GM12878 (cell line): ENCODE results near the gene SLC4A5. TPM values are rescaled to one million over a fixed set of nuclear protein-coding genes. Genes with fewer than 3 reads are reported as not detected.

ENCODE experiments used
- ATAC-seq: fragments of 200-7000 bp; cut with Tn5 transposase; 3 replicates; pipeline ENCODE4 v1.9.1; 2020; ENCODE audit warnings: mild to moderate bottlenecking, moderate library complexity
- BruUV-seq: library from RNA; stranded (reverse); fragments of 400-500 nt; replicated peaks from 2 replicates; lab custom pipeline; 2021; lab: Mats Ljungman, UMichigan
- CTCF ChIA-PET: fragments of 300-600 bp; sonication (Branson Sonifier 250); formaldehyde crosslinking; extraction: SDS; loops from one replicate; lab custom pipeline; 2021; ENCODE audit warnings: inconsistent platforms; lab: Yijun Ruan, JAX
- POLR2A ChIA-PET: fragments of 350-600 bp; formaldehyde crosslinking; extraction: SDS; loops from one replicate; lab custom pipeline; 2021; ENCODE audit warnings: inconsistent platforms; lab: Charles Lee
- RAD21 ChIA-PET: fragments of 300-600 bp; sonication (Branson Sonifier 250); formaldehyde crosslinking; loops from one replicate; lab custom pipeline; 2023; ENCODE audit warnings: antibody characterized with exemption; ENCODE audit not compliant: unreplicated experiment; lab: Charles Lee
- SMC1A ChIA-PET: fragments of 300-600 bp; sonication (Branson Sonifier 250); formaldehyde crosslinking; loops from one replicate; lab custom pipeline; 2023; ENCODE audit not compliant: unreplicated experiment, uncharacterized antibody; lab: Charles Lee
- DNase-seq: peaks from one replicate; pipeline ENCODE4 v3.0.0-alpha.2; 2011; ENCODE audit warnings: low read depth, low spot score
- FAIRE-seq: peaks from 3 replicates; lab custom pipeline; 2011; peaks lifted over from hg19 to GRCh38; lab: Jason Lieb, UNC
- H2AFZ ChIP-seq: 2 replicates; pipeline ENCODE4 v1.6.0; 2011; ENCODE audit warnings: low read depth, low read length, control low read depth; ENCODE audit not compliant: control insufficient read depth
- H3K27ac ChIP-seq: 2 replicates; pipeline ENCODE4 v1.5.1; 2011; ENCODE audit warnings: control low read depth; ENCODE audit not compliant: control insufficient read depth, insufficient read depth
- H3K27me3 ChIP-seq, 2 experiments: replicated peaks in 1 of 2; 2 replicates each; pipeline versions ENCODE4 v1.6.0 to v1.6.1; 2011; ENCODE audit warnings: low read length in 1 of 2; ENCODE audit not compliant: control insufficient read depth in 2 of 2, insufficient read depth in 2 of 2
- H3K36me3 ChIP-seq, 2 experiments: 2 replicates each; pipeline ENCODE4 v1.5.1; 2011; ENCODE audit warnings: low read length in 1 of 2; ENCODE audit not compliant: control insufficient read depth in 2 of 2, insufficient read depth in 2 of 2
- H3K4me1 ChIP-seq: 2 replicates; pipeline ENCODE4 v1.6.1; 2011; ENCODE audit warnings: mild to moderate bottlenecking, low read length, moderate library complexity, mixed read lengths; ENCODE audit not compliant: control insufficient read depth, insufficient read depth
- H3K4me2 ChIP-seq: 2 replicates; pipeline ENCODE4 v1.6.0; 2011; ENCODE audit warnings: control low read depth; ENCODE audit not compliant: control insufficient read depth, insufficient read depth
- H3K4me3 ChIP-seq: fragments of 200-600 bp; sonication (generic); 2 replicates; pipeline ENCODE4 v1.5.1; 2016
- H3K79me2 ChIP-seq: 2 replicates; pipeline ENCODE4 v1.6.0; 2011; ENCODE audit warnings: low read length; ENCODE audit not compliant: control insufficient read depth, insufficient read depth
- H3K9ac ChIP-seq: 2 replicates; pipeline ENCODE4 v1.8.0; 2011; ENCODE audit warnings: low read length, control low read depth, mixed read lengths; ENCODE audit not compliant: control insufficient read depth, insufficient read depth
- H3K9me3 ChIP-seq: replicated peaks from 3 replicates; pipeline ENCODE4 v1.5.1; 2011; ENCODE audit warnings: mild to moderate bottlenecking, low read length; ENCODE audit not compliant: control insufficient read depth, insufficient read depth
- H4K20me1 ChIP-seq: 2 replicates; pipeline ENCODE4 v1.6.0; 2011; ENCODE audit not compliant: control insufficient read depth, insufficient read depth
- ESRRA ChIP-seq: IDR thresholded peaks from 2 replicates; pipeline ENCODE4 v1.6.1; 2012; ENCODE audit warnings: mild to moderate bottlenecking, low read length, improper control_type of control experiment
- HCFC1 ChIP-seq: fragments of 150-350 bp; IDR thresholded peaks from 2 replicates; pipeline ENCODE4 v1.6.1; 2014; ENCODE audit warnings: low read length
- MEF2A ChIP-seq: IDR thresholded peaks from 2 replicates; pipeline ENCODE4 v1.6.1; 2011; ENCODE audit warnings: low read depth, mild to moderate bottlenecking, low read length, moderate library complexity; ENCODE audit not compliant: insufficient read depth
- RFX5 ChIP-seq: IDR thresholded peaks from 2 replicates; pipeline ENCODE4 v1.6.1; 2011; ENCODE audit warnings: low read depth, low read length, improper control_type of control experiment
- SRF ChIP-seq, 2 experiments: IDR thresholded peaks; 2 replicates each; pipeline ENCODE4 v1.6.1; 2011; ENCODE audit warnings: low read depth in 2 of 2, low read length in 2 of 2, mild to moderate bottlenecking in 1 of 2, moderate library complexity in 1 of 2
- WGBS: methylation state at CpG from one replicate; pipeline ENCODE4 v1.1.6; 2016; ENCODE audit warnings: low lambda C conversion rate; ENCODE audit not compliant: insufficient replicate concordance, insufficient coverage; ENCODE audit errors: missing lambda C conversion rate; 5-methylcytosine and 5-hydroxymethylcytosine counted together
- in situ Hi-C: fragments of 300-500 bp; cut with MboI; formaldehyde crosslinking; loops from 9 replicates; pipeline ENCODE4 v1.14.3; 2018; ENCODE audit warnings: mixed read lengths
- intact Hi-C: fragments of 100-400 bp; cut with micrococcal nuclease; formaldehyde crosslinking; loops from one replicate; pipeline ENCODE4 v1.14.2; 2022; ENCODE audit not compliant: unreplicated experiment
- polyA plus RNA-seq, 11 experiments: library from polyadenylated mRNA; depleted of rRNA in 4 of 11; unstranded in 6 of 11; stranded (reverse) in 5 of 11; fragments of >200 nt; fragmentation: Nextera tagmentation in 4 of 11; fragmentation: Illumina TruSeq in 1 of 11; extraction: Ambion mirVana in 4 of 11; extraction: Trizol in 1 of 11; gene quantifications; 1 replicate in 1 of 11; 2 replicates in 10 of 11; pipeline versions ENCODE4 v1.2.1 to v1.2.3, GENCODE V29; 2011 to 2016; ENCODE audit warnings: inconsistent platforms in 2 of 11, missing spikeins in 2 of 11, low read depth in 1 of 11
- total RNA-seq, 4 experiments: library from RNA; depleted of rRNA in 3 of 4; stranded (reverse); fragments of >200 nt in 3 of 4; fragmentation: Illumina TruSeq in 1 of 4; extraction: Trizol in 1 of 4; gene quantifications; 2 replicates each; pipeline versions ENCODE4 v1.2.1 to v1.2.3, GENCODE V29; 2013 to 2021
- TF ChIP-seq, protein P1 (sequence below): IDR thresholded peaks from 2 replicates; pipeline ENCODE4 v1.6.1; 2011; ENCODE audit warnings: low read depth, mild to moderate bottlenecking, low read length, moderate library complexity, borderline replicate concordance; ENCODE audit errors: extremely low read depth
- TF ChIP-seq, protein P2 (sequence below): fragments of 450-650 bp; IDR thresholded peaks from 2 replicates; pipeline ENCODE4 v1.6.1; 2016; ENCODE audit warnings: mild to moderate bottlenecking

Gene SLC4A5
- total and polyA plus RNA-seq, 10 of the 15 experiments (the other 5 are each of a cell fraction or from before 2014, with no cell fraction given): 0.15 to 4.7 (median 1.6) TPM

- in situ Hi-C loops: no loop called here
- ATAC-seq: no peak
- intact Hi-C loops: no loop called here
- no TSS peak for BruUV-seq
- Histone ChIP-seq H3K79me2 (no peaks in the 10 kb centered on the region), H3K4me1 (no peaks in the 10 kb centered on the region), H3K9me3 (no peaks in the 10 kb centered on the region), H4K20me1 (no peaks in the 10 kb centered on the region), H3K27me3 (no peaks in the 10 kb centered on the region), H3K9ac (no peak overlapping the region), H3K27ac (no peak overlapping the region), H3K36me3 (no peaks in the 10 kb centered on the region), H2AFZ (no peak overlapping the region), H3K4me3 (no peak overlapping the region), H3K4me2 (no peak overlapping the region)
- ChIA-PET RAD21 (no interaction called here), CTCF (interaction anchor here (3.2 kb wide), 1 partner anchor 24 kb away, joined by 9 read pairs; no protein-coding TSS in a partner anchor), SMC1A (interaction anchor here (0.6 kb wide), 1 partner anchor 630 kb away, joined by 3 read pairs; no protein-coding TSS in a partner anchor), POLR2A (no interaction called here)
- TF ChIP-seq, protein P1, sequence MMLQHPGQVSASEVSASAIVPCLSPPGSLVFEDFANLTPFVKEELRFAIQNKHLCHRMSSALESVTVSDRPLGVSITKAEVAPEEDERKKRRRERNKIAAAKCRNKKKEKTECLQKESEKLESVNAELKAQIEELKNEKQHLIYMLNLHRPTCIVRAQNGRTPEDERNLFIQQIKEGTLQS: no peak
- TF ChIP-seq HCFC1: no peak
- no peak for TF ChIP-seq RFX5
- no peak for TF ChIP-seq SRF (IDR thresholded peaks at IDR 0.05; ENCODE audit: low read depth in 2 of 2, low read length in 2 of 2)
- TF ChIP-seq, protein P2, sequence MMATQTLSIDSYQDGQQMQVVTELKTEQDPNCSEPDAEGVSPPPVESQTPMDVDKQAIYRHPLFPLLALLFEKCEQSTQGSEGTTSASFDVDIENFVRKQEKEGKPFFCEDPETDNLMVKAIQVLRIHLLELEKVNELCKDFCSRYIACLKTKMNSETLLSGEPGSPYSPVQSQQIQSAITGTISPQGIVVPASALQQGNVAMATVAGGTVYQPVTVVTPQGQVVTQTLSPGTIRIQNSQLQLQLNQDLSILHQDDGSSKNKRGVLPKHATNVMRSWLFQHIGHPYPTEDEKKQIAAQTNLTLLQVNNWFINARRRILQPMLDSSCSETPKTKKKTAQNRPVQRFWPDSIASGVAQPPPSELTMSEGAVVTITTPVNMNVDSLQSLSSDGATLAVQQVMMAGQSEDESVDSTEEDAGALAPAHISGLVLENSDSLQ: no peak
- no peak for TF ChIP-seq ESRRA
- no peak for TF ChIP-seq MEF2A
- DNase-seq: no peak
- 20% methylated on average over 4 of the region's 4 CpGs for WGBS
- no peak for FAIRE-seq
These were observed 117.3 kb downstream of the SLC4A5 start for GRCh38 chr2:74225698-74226459.
